Pons (tissue), 1 donor: Measurements from ENCODE around the gene CCDC88C.
"Not testable (repeated sequence)": the region's sequence is repeated elsewhere in the genome, so short reads cannot be mapped to it uniquely, and the experiment has no call there.

Experiments
- DNase-seq: peaks from one replicate; pipeline ENCODE4 v3.0.0-alpha.2; 2016; ENCODE audit warnings: low spot score

The CCDC88C gene

DNA sequence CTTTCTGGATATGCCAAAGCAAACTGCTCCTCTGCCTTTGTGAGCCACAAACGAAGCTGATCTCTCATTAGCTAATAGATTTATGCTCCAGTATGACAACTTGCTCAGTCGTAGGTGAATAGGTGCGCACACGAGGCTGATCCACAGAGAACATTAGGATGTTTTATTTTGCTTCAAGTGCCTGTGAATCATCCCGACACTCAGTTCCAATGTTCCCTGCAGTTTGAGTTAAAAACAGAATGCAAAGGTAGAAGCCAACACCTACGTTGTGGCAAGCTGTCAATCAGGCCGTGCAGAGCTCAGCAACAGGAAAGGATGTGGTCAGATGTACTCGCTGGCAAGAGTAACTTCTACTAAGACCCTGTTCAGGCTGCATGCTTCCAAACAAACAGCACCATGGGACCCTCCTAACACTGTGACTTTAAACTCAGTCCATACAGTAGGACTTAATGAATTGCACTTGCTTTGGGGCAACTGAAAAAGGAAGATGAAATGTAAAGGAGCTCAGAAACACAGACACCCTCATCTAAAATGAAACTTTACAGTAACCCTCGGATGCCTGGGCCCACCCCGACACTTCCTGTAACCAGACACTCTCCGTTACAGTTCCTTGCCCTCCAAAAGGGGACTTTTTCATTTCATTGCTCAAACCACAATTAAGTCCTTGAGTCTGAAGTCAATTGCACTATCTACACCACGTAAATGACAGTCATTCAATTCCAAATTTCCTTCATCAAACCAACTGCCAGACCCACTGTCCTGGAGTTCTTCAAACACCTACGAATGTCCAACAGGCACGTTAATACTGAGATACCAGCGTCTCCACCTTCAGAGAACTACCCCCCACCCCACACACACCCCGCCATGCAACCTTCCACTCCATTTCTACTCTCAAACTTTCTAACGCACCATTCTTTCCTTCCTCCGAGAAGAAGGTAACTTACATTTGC lies 1.6 kb downstream of the CCDC88C start:
- no peak for DNase-seq

DNA sequence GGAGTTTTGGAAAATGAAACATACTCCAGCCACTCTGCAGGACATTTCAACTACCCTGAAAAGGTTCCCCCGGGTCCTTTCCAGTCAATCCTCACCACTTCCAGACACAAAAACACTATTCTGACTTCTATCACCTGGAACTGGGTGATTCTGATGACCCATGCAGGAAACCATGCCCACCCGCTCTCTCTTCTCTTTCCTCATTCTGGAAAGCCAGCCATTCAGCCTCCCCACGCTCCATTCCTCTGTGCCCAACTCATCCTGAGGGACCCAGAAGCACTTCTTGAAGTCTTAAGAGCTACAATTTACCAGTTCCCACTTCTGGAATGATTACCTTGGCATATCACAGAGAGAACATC lies 3.2 kb downstream of the CCDC88C start:
- DNase-seq: no peak

DNA sequence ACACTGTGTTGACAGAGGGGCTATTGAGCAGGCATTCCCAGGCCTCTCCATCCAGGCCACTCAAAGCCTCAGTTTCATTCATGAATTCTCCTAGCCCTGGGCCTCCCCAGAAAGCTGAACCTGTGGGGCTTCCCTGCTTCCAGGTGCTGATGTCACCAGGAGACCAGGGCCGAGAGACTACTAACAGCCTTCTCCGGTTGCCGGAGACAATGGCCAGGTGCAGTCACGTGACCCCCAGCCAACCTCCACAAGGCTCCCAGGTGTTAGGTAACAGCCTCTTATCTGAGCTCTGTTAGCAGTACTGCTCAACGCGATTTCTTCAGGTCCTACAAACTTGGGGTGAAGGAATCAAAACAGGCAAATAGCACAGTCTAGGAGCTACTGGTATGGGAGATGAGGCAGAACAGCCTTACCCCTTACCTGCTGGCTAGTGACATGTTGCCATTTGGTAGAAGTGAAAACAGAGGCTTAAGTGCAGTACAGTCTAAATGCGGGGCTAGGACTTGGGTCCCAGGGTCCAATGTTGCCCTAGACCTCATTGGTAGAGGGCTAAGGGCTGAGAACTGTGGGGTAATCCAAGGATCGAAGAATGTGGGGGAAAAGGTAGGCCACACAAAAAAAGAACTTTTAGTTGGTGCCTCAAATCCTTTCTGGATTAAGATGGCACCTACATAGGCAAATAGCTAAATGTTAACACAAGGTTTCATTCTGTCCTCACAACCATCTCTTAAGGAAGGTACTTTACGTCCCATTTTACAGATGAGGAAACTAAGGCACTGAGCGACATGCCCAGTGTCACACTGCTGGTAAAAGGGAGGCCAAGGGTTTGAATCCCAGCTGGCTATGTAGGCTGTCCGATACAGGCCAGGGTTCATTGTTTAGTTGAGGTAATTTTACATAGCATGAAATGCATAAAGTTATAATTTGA lies 3.8 kb downstream of the CCDC88C start:
- DNase-seq: no peak

DNA sequence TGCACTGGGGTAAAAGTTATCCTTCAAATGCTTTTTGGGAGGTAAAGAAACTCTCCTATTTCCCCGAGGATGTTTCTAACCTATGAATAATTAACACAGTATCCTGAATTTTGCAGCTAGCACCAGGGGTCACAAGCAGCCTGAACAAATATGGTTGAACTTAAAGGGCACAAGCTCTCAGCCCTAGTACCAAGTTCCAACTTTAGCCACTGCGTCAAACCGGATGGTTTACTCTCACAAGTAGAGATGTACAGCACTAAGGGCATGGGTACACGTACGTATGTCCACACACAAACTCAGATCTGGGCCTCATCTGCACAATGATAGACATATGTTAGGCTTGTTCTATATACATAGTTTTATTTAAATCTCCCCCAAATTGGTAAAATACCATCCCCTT lies 4.7 kb downstream of the CCDC88C start:
- no peak for DNase-seq

DNA sequence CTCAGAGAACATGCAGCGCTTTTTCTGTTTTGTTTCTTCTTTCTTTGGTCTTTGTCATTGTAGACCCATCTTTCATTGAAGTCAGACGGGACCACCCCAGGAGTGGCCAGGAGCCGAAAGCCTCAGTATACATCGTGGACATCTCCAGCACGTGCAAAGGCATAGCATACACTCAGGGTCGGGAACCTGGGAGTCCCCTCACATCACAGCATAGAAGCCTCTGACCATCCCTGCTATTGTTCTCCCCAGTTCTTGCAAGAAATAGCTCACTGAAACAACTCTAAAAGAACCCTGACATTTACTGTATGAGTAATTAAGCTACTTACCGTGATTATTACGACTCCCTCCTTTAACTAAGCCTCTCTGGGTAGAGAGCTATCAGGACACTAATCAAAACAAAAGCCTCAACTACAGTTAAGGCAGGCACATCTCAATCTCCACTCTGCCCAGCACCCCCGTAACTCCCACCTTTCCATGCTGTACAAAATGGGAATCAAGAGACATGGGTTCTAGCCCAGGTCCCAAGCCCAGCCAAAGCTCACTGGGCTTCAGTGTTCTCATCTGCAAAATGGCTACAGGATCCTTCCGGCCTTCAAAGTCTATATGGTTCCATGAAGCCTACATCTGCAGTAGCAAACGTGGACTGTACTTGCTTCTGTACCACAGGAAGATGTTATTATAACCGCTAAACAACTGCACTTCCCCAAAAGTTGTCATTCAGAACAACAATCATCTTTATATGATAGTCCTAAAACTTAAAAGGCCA lies 6.7 kb downstream of the CCDC88C start:
- no peak for DNase-seq

DNA sequence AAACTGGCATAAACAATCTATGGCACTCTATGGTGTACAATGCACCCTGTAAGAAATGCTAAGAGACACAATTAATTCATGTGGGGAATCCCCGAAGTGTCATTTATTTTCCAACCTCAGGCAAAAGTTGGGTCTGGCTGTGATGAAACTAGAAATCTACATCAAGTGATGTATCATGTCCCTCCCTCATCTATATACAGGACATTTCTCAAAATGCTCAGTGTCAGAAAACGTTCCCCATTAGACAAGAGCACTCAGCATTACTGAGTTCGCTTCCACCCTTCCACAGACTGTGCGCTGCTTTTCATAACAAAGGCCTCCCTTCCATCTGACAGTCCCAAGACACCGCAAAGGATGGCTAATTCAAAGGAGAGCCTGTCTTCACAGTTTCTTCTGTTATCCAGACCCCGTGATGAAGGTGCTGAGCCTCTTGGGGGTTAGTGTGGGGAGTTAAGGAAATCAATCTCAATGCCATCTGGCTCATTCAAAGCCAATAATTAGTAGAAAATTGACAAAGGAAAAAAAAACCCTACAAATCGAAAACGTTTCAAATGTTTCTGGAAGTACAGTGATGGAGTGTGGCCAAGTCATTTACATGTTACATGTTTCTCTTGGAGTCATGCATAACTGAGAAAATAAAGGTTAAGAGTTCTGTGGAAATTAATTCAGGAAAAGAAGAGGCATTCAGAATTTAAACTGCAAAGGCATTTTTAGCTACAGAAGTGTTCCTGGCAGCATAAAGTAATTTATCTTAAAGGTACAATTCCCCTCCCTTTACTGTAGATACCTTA lies 7.5 kb downstream of the CCDC88C start:
- no peak for DNase-seq

DNA sequence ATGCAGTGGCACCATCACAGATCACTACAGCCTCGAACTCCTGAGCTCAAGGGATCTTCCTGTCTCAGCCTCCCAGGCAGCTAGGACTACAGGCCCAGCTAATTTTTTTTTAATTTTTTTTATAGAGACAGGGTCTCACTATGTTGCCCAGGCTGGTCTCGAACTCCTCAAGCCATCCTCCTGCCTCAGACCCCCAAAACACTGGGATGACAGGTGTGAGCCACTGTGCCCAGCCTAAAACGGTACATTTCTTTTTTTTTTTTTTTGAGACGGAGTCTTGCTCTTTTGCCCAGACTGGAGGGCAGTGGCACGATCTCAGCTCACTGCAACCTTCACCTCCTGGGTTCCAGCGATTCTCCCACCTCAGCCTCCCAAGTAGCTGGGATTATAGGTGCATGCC lies 8.4 kb downstream of the CCDC88C start:
- DNase-seq: not testable (repeated sequence)

DNA sequence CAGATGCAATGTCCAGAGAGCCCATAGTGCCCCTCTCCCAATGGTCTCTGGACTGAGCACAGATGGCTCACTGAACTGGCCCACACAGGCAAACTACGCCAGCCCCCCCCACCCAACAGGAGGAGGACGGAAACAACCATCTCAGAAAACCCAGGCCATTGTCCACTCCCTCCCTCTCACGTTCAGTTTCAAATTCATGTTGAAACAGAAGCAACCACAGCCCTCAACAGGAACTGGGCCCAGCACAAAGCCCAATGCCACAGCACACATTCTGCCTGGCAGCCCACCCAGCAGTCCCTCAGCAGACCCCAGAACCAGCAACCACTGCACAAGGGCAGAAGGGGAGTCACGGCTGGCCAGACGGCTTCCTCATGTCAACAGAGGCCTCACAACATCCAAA lies 10.6 kb downstream of the CCDC88C start:
- DNase-seq: no peak

DNA sequence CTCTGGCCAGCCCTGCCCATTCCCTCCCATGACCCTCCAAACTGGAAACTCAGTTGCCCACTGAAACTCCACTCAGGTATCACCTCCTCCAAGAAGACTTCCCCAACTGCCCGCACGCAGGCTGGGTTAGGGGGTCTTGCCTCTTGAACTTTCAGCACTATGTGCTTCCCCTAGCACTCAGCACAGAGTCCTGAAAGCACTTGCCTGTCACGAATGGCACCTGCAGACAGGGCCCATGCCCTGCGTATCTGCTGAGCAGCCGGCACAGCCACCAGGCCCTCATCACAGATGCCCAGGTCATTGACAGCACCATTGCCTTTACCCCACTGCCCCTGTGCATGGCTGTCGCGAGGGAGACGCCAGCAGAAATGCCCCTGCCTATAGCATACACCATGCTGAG lies 11.2 kb downstream of the CCDC88C start:
- DNase-seq: no peak

DNA sequence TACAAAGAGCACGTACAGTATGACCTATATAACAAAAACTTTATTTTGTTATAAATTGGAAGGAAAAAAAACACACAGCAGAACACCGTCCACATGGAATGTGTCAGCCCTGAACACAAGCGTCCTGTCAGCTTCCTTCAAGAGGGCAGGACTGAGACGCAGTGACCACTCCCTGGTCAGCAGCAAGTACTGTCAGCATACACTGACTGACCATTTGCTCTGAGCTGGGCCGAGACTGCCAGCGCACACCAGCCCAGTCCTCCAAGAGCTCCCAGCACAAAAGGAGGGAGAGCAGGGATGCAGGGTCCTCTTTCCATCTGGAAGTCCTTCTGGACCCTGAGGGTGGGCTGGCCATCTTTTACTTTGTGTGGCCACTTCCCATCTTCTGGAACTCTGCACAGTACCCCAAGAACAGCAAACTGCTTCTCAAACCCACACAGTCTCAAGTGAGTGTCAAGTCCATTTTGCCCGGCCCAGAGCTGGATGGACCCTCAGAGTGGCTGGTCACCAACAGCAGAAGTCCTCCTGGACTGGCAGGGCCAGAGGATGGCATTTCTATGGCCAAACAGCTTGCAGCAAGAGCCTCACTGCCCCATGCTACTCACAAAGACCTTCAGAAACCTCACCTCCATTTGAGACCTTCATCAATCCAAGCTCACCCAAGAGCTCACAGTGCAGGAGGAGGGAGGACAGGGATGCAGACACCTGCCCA lies 11.7 kb downstream of the CCDC88C start:
- DNase-seq: no peak

DNA sequence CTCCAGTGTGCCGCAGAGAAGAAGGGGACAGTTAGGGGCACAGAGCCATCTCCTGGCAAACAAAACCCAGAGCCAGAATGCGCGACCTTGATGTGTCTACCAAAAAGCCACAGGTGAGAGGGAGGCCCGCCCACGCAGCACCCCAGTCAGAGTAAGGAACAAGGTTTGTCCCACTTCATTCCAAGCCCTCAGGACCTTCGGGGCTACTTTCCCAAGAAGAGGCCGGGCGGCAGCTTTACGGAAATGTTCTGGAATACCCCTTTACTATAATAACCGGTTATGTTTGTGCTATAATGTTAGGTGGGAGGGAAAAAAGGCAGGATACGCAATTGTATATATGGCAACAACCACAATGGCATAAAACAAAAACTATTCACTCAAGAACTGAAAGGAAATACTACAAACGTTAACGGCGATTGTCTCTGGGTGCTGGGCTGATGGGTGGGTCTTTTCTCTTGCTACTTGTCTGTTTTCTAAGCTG lies 12.3 kb downstream of the CCDC88C start:
- DNase-seq: no peak

DNA sequence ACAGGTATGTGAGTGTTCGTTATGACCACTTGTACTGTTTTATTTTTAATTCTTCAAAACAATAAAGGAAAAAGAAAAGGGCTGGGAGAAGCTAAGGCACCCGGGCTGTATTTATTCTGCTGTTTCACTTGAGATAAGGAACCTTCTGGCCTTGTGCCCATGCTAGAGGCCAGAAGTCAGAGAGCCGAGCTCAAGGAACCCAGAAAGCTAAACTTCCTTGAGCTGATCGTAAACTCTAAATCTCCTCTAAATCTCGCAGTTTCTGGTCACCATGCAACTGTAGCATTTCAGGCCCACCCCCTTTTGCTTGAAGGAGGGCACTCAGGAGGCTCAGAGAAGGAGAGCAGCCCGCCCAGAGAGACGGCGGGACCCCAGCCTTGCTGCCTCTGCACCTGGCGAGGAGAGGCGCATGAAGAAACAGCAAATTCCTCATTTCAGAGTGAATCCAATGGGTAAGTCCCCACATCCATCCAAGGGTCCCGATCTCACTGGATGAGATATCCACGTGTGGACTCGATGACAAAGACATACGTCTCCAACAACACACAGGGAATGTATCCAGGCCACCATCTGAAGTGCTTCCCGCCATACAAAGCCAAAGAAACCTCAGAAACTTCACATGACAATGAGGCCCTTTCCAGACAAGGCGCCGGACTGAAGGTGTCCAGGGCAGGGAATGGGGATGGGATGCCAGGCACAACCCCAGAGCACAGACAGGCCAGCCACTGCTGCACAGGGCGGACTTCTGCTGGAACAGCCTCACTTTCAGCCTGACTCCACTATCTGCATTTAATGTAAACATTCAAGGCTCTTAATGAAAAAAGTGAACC lies 14.6 kb downstream of the CCDC88C start:
- no peak for DNase-seq

DNA sequence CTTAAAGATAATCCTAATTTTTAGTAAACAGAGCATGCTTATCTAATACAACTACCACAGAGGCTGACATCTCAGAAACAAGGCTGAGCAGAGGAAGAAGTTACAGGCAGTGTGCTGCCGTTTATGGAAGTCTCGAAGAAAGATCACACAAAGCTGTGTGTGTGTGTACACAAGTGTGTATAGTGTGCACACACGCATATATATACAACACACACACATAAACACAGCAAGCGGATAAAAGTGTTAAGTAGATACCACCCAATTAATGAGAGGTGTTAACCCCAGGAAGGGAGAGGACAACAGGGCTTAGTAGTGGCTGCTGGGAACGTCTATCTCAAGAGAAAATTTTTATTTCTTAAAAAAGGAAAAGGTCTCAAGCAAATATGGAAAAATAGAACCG lies 15.3 kb downstream of the CCDC88C start:
- DNase-seq: no peak

DNA sequence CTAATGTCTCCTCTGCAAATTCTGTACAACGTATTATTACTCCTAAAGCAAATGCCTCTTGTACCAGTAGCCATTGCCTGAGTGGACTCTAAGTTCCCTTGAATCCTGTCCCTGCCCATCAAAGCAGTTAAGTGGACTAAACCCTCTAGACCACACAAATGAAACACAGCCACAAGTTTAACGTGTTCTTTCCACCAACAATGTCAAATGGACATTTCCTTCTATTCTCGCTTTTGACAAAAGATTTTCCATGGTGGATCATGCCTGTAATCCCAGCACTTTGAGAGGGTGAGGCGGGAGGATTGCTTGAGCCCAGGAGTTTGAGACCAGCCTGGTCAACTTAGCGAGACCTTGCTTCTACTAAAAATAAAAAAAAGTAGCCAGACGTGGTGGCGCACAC lies 15.9 kb downstream of the CCDC88C start:
- no peak for DNase-seq

DNA sequence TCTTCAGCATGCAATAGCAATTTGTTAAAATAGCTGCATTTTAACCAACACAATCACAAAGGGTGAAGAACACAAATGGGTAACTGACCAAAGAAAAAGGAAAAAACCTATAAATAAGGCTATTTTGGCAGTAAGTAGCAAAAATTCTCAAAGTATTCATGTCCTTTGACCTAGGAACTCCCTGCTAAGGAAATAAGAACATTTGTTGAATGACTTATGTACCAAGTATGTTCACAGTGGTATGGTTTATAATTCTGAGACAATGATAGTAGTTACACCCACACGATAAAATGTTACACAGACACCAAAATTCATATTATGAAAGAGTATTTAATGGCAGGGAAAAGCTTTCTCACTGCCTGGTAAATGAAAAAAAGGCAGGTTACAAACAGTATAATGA lies 16.9 kb downstream of the CCDC88C start:
- no peak for DNase-seq

DNA sequence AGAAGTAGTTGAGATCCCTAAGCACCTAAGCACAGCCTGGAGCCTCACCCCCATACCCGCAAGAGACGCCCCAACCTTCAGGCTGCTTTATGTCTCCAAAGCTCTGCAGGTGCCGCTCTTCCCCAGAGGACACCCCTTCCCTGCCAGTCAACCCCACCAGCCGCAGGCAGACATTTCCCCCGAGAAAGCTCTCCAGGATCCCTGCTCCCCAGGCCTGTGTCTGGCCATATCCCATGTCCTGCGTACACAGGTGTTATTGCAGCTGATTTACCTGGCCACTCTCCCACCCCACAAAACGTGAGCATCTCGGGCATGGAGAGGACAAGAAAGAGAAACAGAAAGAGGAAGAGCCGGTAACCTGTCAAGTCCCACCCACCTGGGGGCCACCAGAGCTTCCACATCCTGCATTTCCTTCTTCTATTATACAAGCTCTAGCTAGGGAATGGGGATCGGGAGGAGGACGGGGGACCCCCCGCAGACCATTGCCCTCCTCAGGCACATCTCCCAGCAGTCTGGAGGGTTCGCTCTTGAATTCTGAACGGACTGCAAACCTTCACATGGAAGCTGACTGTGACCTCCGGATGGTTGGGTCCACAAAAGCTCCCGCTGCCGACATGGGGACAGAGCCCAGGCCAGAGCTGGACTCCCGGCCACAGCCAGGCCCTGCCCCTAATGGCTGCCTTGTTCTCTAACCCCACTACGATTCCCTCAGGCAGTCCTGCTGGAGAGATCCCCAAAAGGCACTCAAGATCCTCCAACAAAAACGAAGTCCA lies 17.6 kb downstream of the CCDC88C start:
- DNase-seq: no peak

DNA sequence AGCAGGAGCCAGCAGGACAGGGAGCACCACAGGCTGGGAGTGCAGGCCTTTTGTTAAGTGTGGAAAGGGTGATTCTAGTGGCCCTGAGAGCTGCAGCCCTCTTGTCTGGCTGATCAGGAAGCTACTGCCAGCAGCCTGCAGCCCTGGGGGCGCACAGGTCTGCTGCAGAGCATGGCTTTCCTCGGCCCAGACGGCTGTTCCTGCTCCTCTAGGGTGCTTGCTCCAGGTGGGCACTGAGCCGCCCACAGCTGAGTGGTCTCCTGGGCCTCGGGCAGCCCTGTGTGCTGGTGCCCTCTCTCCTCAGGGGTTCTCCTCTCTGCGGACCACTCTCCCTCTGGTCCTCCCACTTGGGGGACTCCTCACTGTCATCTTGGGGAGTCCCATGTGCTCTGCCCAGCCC lies 18.9 kb downstream of the CCDC88C start:
- no peak for DNase-seq

DNA sequence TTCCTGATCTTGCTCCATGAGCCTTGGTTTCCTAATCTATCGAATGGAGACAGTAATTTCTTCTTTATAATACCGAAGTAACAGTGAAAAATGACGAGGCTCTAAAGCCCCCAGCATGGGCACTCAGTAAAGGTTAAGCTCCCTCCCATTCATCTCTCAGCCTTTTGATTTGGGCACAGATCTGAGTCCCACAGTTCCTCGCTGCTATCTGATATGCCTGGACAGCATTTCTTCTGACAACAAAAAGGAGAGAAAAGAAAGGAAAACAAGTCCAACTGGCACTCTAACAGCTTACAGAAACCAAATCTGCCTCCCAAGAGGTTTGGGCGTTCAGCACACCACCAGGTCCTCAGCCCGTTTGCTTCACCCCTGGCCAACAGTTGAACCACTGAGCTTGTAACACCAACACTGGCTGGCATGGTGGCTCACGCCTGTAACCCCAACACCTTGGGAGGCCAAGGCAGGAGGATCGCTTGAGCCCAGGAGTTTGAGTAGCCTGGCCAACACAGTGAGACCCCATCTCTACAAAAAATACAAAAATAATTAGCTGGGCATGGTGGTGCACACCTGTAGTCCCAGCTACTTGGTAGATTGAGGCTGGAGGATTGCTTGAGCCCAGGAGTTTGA lies 19.5 kb downstream of the CCDC88C start:
- DNase-seq: no peak
